Immature natural killer cell (primary cell): ENCODE data around the gene ARMC12. TPM values are rescaled to one million over a fixed set of nuclear protein-coding genes. Genes with fewer than 3 reads are reported as not detected.
A peak's percentile ranks its signal among the peaks of the same experiment; 100 is the strongest.

Experiments
- DNase-seq, 3 donors: peaks; one replicate each; pipeline ENCODE4 v3.0.0; 2022; ENCODE audit warnings: mixed read lengths in 1 of 3
- H3K27ac Mint-ChIP-seq, 6 donors: one replicate each; pipeline ENCODE4 v1.8.0; 2020; ENCODE audit warnings: mixed read lengths in 6 of 6, mild to moderate bottlenecking in 5 of 6, inconsistent platforms in 4 of 6, moderate library complexity in 3 of 6
- H3K27me3 Mint-ChIP-seq, 3 donors: one replicate each; pipeline ENCODE4 v1.8.0; 2020 to 2021; ENCODE audit warnings: low read depth in 3 of 3, mild to moderate bottlenecking in 3 of 3, mixed read lengths in 3 of 3, moderate library complexity in 3 of 3, inconsistent platforms in 1 of 3
- H3K36me3 Mint-ChIP-seq, 3 donors: one replicate each; pipeline ENCODE4 v1.8.0; 2020; ENCODE audit warnings: mixed read lengths in 3 of 3, inconsistent platforms in 2 of 3, mild to moderate bottlenecking in 2 of 3
- H3K4me1 Mint-ChIP-seq, 2 donors: one replicate each; pipeline ENCODE4 v1.8.0; 2020; ENCODE audit warnings: inconsistent platforms in 2 of 2, mild to moderate bottlenecking in 2 of 2, mixed read lengths in 2 of 2, moderate library complexity in 1 of 2
- H3K4me3 Mint-ChIP-seq, 5 donors: one replicate each; pipeline ENCODE4 v1.8.0; 2020; ENCODE audit warnings: mild to moderate bottlenecking in 5 of 5, mixed read lengths in 5 of 5, inconsistent platforms in 3 of 5, moderate library complexity in 3 of 5
- H3K9me3 Mint-ChIP-seq, 6 donors: one replicate each; pipeline ENCODE4 v1.8.0; 2020; ENCODE audit warnings: mild to moderate bottlenecking in 6 of 6, mixed read lengths in 6 of 6, inconsistent platforms in 4 of 6, moderate library complexity in 3 of 6
- polyA plus RNA-seq, 3 donors: library from polyadenylated mRNA; unstranded; fragments of 300-500 nt; fragmentation: Illumina TruSeq; gene quantifications; one replicate each; pipeline ENCODE4 v1.2.3, GENCODE V29; 2021

Gene ARMC12
- polyA plus RNA-seq, 3 donors from 2014 or later, result 0.16 TPM; not detected in 2

- H3K36me3 Mint-ChIP-seq, result no peaks in the 10 kb centered on the region
- peaks cover 11 to 19% (median 11%) of the 10 kb centered on the region in 3 donors for H3K27me3 Mint-ChIP-seq
- H3K4me3 Mint-ChIP-seq, result no peak within 1 kb of the TSS
- no peak for DNase-seq
- no peak within 1 kb of the TSS for H3K27ac Mint-ChIP-seq
- H3K9me3 Mint-ChIP-seq, result no peaks in the 10 kb centered on the region
- peaks cover 0 to 7% of the 10 kb centered on the region in 2 donors for H3K4me1 Mint-ChIP-seq
These were observed 43.9 kb downstream of the ARMC12 start, which contains the start of gene CLPSL1 for GRCh38 chr6:35780719-35781118. Gene CLPSL1 (plus strand): TSS chr6:35781019. CDS start chr6:35781111, 92 bp downstream.

GRCh38 chr6:35781290-35781689, 44.5 kb downstream of the ARMC12 start:
- Mint-ChIP-seq H3K27ac (no peak overlapping the region), H3K9me3 (no peaks in the 10 kb centered on the region), H3K4me3 (no peak overlapping the region), H3K36me3 (no peaks in the 10 kb centered on the region), H3K27me3 (peaks cover 7 to 19% (median 11%) of the 10 kb centered on the region in 3 donors), H3K4me1 (peaks cover 0 to 4% of the 10 kb centered on the region in 2 donors)
- no peak for DNase-seq

- DNase-seq, result no peak
- H3K27ac Mint-ChIP-seq, result no peak overlapping the region
- H3K4me3 Mint-ChIP-seq, result no peak overlapping the region
- H3K36me3 Mint-ChIP-seq, result no peaks in the 10 kb centered on the region
- H3K9me3 Mint-ChIP-seq, result no peaks in the 10 kb centered on the region
- H3K27me3 Mint-ChIP-seq, result peaks cover 6 to 19% (median 8%) of the 10 kb centered on the region in 3 donors
- peaks cover 0 to 2% of the 10 kb centered on the region in 2 donors for H3K4me1 Mint-ChIP-seq
These were observed 45.6 kb downstream of the ARMC12 start for GRCh38 chr6:35782424-35782823.

DNA sequence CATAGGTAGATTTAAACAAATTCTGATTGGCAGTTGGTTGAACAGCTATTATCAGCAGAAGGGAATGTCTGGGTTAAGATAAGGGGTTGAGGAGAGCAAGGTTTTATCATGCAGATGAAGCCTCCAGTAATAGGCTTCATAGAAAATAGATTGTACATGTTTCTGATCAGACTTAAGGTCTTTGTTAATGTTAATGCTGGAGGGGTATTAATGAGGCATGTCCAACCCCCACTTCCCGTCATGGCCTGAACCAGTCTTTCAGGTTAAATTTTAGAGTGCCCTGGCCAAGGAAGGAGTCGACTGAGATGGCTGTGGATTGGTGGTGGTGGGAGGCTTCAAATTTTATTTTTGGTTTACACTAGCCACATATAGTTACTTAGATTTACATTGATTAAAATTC, 47.4 kb downstream of the ARMC12 start:
- Mint-ChIP-seq H3K4me1 (no peaks in the 10 kb centered on the region), H3K27me3 (peaks cover 7 to 29% (median 10%) of the 10 kb centered on the region in 3 donors), H3K27ac (no peak overlapping the region), H3K36me3 (no peaks in the 10 kb centered on the region), H3K9me3 (no peaks in the 10 kb centered on the region), H3K4me3 (no peak overlapping the region)
- no peak for DNase-seq

GRCh38 chr6:35786272-35786671, 49.4 kb downstream of the ARMC12 start:
- H3K4me3 Mint-ChIP-seq, result no peak overlapping the region
- H3K36me3 Mint-ChIP-seq, result no peaks in the 10 kb centered on the region
- H3K9me3 Mint-ChIP-seq, result no peaks in the 10 kb centered on the region
- H3K27ac Mint-ChIP-seq, result no peak overlapping the region
- no peak for DNase-seq
- H3K4me1 Mint-ChIP-seq, result no peaks in the 10 kb centered on the region
- peaks cover 7 to 38% (median 8%) of the 10 kb centered on the region in 3 donors for H3K27me3 Mint-ChIP-seq

GRCh38 chr6:35786810-35787209, 50.0 kb downstream of the ARMC12 start:
- Mint-ChIP-seq H3K27me3 (peaks cover 3 to 38% (median 8%) of the 10 kb centered on the region in 3 donors), H3K27ac (no peak overlapping the region), H3K9me3 (no peaks in the 10 kb centered on the region), H3K4me3 (no peak overlapping the region), H3K36me3 (no peaks in the 10 kb centered on the region), H3K4me1 (no peaks in the 10 kb centered on the region)
- DNase-seq, result no peak

DNA sequence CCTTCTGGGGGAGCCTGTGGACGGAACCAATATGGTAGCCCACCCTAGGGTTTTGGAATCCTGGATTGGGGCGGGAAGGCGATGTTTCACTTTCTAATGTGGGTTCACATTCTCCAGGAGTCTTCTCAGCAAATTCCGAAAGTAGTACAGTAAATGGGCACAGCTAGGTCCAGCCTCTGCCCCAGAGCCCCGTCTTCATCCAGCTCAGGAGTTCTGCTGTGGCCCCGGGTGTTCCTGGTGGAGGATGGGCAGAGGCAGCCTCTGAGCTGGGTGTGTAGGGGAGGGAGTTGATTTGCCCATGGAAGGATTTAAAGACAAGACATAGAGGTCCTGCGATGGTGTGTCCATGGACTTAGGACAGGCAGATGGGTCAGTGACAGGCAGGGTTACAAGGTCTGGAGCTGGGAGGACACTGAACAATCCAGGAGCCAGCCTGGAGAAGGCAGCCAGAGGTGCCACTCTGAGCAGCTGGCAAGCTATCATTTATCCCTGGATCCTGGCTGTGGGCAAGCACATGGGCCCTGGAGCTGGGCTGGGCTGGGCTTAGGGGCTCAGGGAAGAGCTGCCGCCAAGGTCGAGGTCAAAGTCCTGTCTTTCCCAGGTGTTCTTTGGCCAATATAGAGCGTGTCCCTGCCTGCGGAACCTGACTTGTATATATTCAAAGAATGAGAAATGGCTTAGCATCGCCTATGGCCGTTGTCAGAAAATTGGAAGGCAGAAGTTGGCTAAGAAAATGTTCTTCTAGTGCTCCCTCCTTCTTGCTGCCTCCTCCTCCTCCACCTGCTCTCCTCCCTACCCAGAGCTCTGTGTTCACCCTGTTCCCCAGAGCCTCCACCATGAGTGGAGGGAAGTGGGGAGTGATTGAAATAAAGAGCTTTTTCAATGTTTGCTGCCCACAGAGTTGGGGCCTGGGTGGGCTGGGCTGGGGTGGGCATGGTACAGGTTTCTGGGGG, 50.7 kb downstream of the ARMC12 start:
- Mint-ChIP-seq H3K4me3 (no peak overlapping the region), H3K9me3 (no peaks in the 10 kb centered on the region), H3K36me3 (no peaks in the 10 kb centered on the region), H3K4me1 (no peaks in the 10 kb centered on the region), H3K27me3 (peaks cover 3 to 35% (median 4%) of the 10 kb centered on the region in 3 donors), H3K27ac (no peak overlapping the region)
- DNase-seq, result no peak

GRCh38 chr6:35788423-35788982, 51.7 kb downstream of the ARMC12 start:
- Mint-ChIP-seq H3K27me3 (peaks cover 3 to 32% (median 4%) of the 10 kb centered on the region in 3 donors), H3K36me3 (no peaks in the 10 kb centered on the region), H3K4me3 (no peak overlapping the region), H3K27ac (no peak overlapping the region), H3K4me1 (no peaks in the 10 kb centered on the region), H3K9me3 (no peaks in the 10 kb centered on the region)
- no peak for DNase-seq

- H3K4me1 Mint-ChIP-seq, result no peaks in the 10 kb centered on the region
- no peak overlapping the region for H3K4me3 Mint-ChIP-seq
- H3K27me3 Mint-ChIP-seq, result peaks cover 2 to 27% (median 4%) of the 10 kb centered on the region in 3 donors
- H3K9me3 Mint-ChIP-seq, result peaks cover 0 to 2% (median 0%) of the 10 kb centered on the region in 6 donors
- DNase-seq, result no peak
- H3K36me3 Mint-ChIP-seq, result no peaks in the 10 kb centered on the region
- no peak overlapping the region for H3K27ac Mint-ChIP-seq
These were observed 53.9 kb downstream of the ARMC12 start for GRCh38 chr6:35790683-35791082.

GRCh38 chr6:35794536-35795452, 58.0 kb downstream of the ARMC12 start:
- Mint-ChIP-seq H3K4me3 (no peak overlapping the region), H3K27me3 (peaks cover 3 to 14% (median 5%) of the 10 kb centered on the region in 3 donors), H3K4me1 (no peaks in the 10 kb centered on the region), H3K9me3 (peaks cover 0 to 2% (median 0%) of the 10 kb centered on the region in 6 donors), H3K27ac (no peak overlapping the region), H3K36me3 (no peaks in the 10 kb centered on the region)
- no peak for DNase-seq

- H3K36me3 Mint-ChIP-seq, result no peaks in the 10 kb centered on the region
- peak overlapping the region in 1 of 6 donors; percentile 30 for H3K27ac Mint-ChIP-seq
- no peak for DNase-seq
- no peak overlapping the region for H3K4me3 Mint-ChIP-seq
- peaks cover 0 to 2% (median 0%) of the 10 kb centered on the region in 6 donors for H3K9me3 Mint-ChIP-seq
- H3K27me3 Mint-ChIP-seq, result peaks cover 6 to 16% (median 7%) of the 10 kb centered on the region in 3 donors
- H3K4me1 Mint-ChIP-seq, result no peaks in the 10 kb centered on the region
These were observed 58.7 kb downstream of the ARMC12 start for GRCh38 chr6:35795453-35796071.

DNA sequence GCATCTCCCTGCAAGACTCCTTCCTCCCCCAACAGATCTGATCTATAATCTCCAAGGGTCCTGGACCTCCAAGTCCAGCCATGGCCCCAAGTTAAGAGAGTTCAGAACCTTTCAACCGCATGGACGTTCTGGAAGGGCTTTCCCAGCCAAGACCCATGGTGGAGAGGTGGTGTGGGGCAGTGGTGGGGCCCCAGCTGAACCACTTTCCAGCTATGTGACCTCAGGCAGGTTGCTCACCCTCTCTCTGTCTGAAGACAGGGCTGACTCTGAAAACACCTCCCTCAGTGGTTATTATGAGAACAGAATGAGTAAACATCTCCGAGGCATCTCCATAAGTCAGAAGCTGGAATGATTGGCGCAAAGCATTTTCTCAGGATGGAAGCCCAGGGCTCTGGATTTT, 59.4 kb downstream of the ARMC12 start:
- Mint-ChIP-seq H3K4me1 (no peaks in the 10 kb centered on the region), H3K9me3 (peaks cover 0 to 2% (median 0%) of the 10 kb centered on the region in 6 donors), H3K36me3 (no peaks in the 10 kb centered on the region), H3K27ac (no peak overlapping the region), H3K4me3 (no peak overlapping the region), H3K27me3 (peaks cover 7 to 9% (median 7%) of the 10 kb centered on the region in 3 donors)
- no peak for DNase-seq
